Neural crest cell (in vitro differentiated cells): Measurements from ENCODE around the gene IL17RE. TPM values are rescaled to one million over a fixed set of nuclear protein-coding genes. Genes with fewer than 3 reads are reported as not detected.
"Not testable (repeated sequence)": the region's sequence is repeated elsewhere in the genome, so short reads cannot be mapped to it uniquely, and the experiment has no call there.

Experiments
- DNase-seq: peaks from one replicate; pipeline ENCODE4 v3.0.0; 2021; ENCODE audit warnings: low read depth, mixed read lengths, low spot score
- H3K27ac Mint-ChIP-seq: one replicate; pipeline ENCODE4 v1.8.0; 2021; ENCODE audit warnings: mild to moderate bottlenecking, mixed read lengths; ENCODE audit not compliant: unreplicated experiment
- H3K27me3 Mint-ChIP-seq: 2 replicates; pipeline ENCODE4 v1.8.0; 2021; ENCODE audit warnings: low read depth, mild to moderate bottlenecking, mixed read lengths
- H3K36me3 Mint-ChIP-seq: 2 replicates; pipeline ENCODE4 v1.8.0; 2021; ENCODE audit warnings: low read depth, mild to moderate bottlenecking, mixed read lengths
- H3K4me1 Mint-ChIP-seq: 2 replicates; pipeline ENCODE4 v1.8.0; 2021; ENCODE audit warnings: mixed read lengths
- H3K4me3 Mint-ChIP-seq: one replicate; pipeline ENCODE4 v1.8.0; 2021; ENCODE audit warnings: mild to moderate bottlenecking, mixed read lengths
- H3K9me3 Mint-ChIP-seq: 2 replicates; pipeline ENCODE4 v1.8.0; 2021; ENCODE audit warnings: mixed read lengths
- total RNA-seq: library from RNA; stranded (reverse); gene quantifications from 2 replicates; pipeline ENCODE4 v1.2.1, GENCODE V29; 2021
- TF ChIP-seq, protein P1 (sequence below): fragments of 200-600 bp; sonication (generic); conservative IDR thresholded peaks from 2 replicates; pipeline ENCODE4 v1.5.0; 2021; ENCODE audit warnings: antibody characterized with exemption, mild to moderate bottlenecking

Gene IL17RE
- total RNA-seq, 1 donor from 2014 or later = 1.7 TPM

DNA sequence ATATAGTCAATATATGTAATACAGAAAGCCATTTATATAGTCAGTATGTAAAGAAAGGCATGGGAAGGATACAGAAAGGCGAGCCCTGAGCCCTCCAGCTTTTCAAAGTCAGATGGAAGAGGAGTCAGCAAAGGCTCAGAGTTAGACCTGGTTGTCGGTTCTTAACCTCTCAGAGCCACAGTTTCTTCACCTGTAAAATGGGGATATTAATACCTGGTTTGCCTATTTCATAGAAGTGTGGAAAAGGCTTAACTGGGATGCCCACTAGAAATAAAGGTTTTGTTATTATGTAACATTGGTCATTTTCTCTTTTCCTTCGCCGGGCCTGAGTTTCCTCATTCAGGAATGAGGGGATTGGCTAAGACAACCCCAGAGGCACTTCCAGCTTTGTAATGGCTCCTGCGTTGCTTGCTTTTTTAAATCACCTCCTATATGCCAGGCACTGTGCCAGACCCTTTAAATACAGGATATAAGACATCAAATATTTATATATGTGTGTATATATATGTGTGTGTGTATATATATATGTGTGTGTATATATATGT is 33.4 kb downstream of the IL17RE start:
- Mint-ChIP-seq H3K4me1 (peaks cover 30% of the 10 kb centered on the region), H3K36me3 (no peaks in the 10 kb centered on the region), H3K9me3 (no peaks in the 10 kb centered on the region), H3K27ac (no peak overlapping the region), H3K4me3 (no peak overlapping the region), H3K27me3 (no peaks in the 10 kb centered on the region)
- DNase-seq = no peak
- TF ChIP-seq, protein P1, sequence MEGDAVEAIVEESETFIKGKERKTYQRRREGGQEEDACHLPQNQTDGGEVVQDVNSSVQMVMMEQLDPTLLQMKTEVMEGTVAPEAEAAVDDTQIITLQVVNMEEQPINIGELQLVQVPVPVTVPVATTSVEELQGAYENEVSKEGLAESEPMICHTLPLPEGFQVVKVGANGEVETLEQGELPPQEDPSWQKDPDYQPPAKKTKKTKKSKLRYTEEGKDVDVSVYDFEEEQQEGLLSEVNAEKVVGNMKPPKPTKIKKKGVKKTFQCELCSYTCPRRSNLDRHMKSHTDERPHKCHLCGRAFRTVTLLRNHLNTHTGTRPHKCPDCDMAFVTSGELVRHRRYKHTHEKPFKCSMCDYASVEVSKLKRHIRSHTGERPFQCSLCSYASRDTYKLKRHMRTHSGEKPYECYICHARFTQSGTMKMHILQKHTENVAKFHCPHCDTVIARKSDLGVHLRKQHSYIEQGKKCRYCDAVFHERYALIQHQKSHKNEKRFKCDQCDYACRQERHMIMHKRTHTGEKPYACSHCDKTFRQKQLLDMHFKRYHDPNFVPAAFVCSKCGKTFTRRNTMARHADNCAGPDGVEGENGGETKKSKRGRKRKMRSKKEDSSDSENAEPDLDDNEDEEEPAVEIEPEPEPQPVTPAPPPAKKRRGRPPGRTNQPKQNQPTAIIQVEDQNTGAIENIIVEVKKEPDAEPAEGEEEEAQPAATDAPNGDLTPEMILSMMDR = no peak

DNA sequence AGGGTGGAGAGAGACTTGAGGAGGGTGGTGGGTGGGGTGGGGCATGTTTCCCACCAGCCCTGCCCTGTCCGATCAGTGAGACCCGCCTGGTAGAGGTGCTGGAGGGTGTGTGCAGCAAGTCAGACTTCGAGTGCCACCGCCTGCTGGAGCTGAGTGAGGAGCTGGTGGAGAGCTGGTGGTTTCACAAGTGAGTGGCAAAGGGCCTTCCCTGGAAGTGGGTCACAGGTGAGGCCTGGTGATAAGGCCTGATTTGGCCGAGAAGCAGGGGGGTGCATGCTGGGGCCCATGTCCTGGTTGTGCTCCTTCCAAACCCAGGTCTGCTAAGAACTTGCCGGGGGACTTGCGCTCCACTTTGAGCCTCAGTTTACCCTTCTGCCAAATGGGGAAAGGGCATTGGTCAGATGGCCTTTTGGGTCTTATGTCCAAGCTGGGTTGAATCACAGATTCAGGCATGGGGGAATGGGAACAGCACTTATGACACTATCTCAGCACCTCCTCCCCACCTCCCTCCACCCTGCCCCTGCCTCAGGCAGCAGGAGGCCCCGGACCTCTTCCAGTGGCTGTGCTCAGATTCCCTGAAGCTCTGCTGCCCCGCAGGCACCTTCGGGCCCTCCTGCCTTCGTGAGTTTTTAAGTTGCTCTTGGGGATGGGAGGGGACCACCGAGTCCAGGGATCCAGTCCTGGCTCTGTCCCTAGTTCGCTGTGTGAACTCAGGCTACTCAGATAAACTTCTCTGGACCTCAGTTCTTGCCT is 35.0 kb downstream of the IL17RE start:
- H3K4me3 Mint-ChIP-seq = peak overlapping the region; percentile 68
- H3K27ac Mint-ChIP-seq = no peak overlapping the region
- H3K9me3 Mint-ChIP-seq = no peaks in the 10 kb centered on the region
- TF ChIP-seq, protein P1 = no peak
- H3K27me3 Mint-ChIP-seq = no peaks in the 10 kb centered on the region
- no peak for DNase-seq
- H3K4me1 Mint-ChIP-seq = peaks cover 30% of the 10 kb centered on the region
- H3K36me3 Mint-ChIP-seq = peaks cover 3% of the 10 kb centered on the region

DNA sequence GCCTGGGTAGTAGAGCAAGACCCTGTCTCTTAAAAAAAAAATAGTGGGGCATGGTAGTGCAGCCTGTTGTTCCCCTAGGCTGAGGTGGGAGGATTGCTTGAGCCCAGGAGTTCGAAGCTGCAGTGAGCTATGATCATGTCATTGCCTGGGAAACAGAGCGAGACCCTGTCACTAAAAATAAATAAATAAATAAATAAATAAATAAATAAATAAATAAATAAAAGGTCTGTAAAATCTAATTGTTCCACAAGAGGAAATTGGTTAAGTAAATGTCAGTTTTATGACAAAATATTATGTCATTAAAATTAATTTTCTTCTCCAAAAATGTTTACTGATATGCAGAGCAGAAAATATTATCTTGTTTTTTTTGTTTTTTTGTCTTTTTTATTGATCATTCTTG is 36.3 kb downstream of the IL17RE start:
- TF ChIP-seq, protein P1 = no peak
- peak overlapping the region; percentile 57 for H3K4me3 Mint-ChIP-seq
- no peak for DNase-seq
- no peaks in the 10 kb centered on the region for H3K27me3 Mint-ChIP-seq
- peaks cover 3% of the 10 kb centered on the region for H3K36me3 Mint-ChIP-seq
- no peak overlapping the region for H3K27ac Mint-ChIP-seq
- no peaks in the 10 kb centered on the region for H3K9me3 Mint-ChIP-seq
- peaks cover 22% of the 10 kb centered on the region for H3K4me1 Mint-ChIP-seq

DNA sequence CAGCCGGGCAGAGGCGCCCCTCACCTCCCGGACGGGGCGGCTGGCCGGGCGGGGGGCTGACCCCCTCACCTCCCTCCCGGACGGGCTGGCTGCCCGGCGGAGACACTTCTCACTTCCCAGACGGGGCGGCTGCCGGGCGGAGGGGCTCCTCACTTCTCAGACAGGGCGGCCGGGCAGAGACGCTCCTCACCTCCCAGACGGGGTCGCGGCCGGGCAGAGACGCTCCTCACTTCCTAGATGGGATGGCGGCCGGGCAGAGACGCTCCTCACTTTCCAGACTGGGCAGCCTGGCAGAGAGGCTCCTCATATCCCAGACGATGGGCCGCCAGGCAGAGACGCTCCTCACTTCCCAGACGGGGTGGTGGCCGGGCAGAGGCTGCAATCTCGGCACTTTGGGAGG is 37.3 kb downstream of the IL17RE start:
- DNase-seq, H3K27me3 Mint-ChIP-seq, H3K9me3 Mint-ChIP-seq, H3K4me3 Mint-ChIP-seq, H3K36me3 Mint-ChIP-seq, H3K27ac Mint-ChIP-seq: not testable (repeated sequence)
- H3K4me1 Mint-ChIP-seq = peaks cover 12% of the 10 kb centered on the region

GRCh38 chr3:9940746-9941145 is 38.1 kb downstream of the IL17RE start:
- H3K4me1 Mint-ChIP-seq = peaks cover 5% of the 10 kb centered on the region
- H3K27me3 Mint-ChIP-seq = no peaks in the 10 kb centered on the region
- H3K36me3 Mint-ChIP-seq = peaks cover 3% of the 10 kb centered on the region
- H3K4me3 Mint-ChIP-seq = no peak overlapping the region
- no peak for DNase-seq
- TF ChIP-seq, protein P1 = no peak
- H3K9me3 Mint-ChIP-seq = no peaks in the 10 kb centered on the region
- H3K27ac Mint-ChIP-seq = no peak overlapping the region

- no peak for DNase-seq
- TF ChIP-seq, protein P1 = no peak
- Mint-ChIP-seq H3K4me3 (peak overlapping the region; percentile 53), H3K36me3 (peaks cover 3% of the 10 kb centered on the region), H3K4me1 (peaks cover 8% of the 10 kb centered on the region), H3K27me3 (peaks cover under 1% of the 10 kb centered on the region), H3K27ac (no peak overlapping the region), H3K9me3 (no peaks in the 10 kb centered on the region)
Measured at GRCh38 chr3:9942164-9942563, 39.5 kb downstream of the IL17RE start.
